ENCODE data around the gene UBA7. TPM values are rescaled to one million over a fixed set of nuclear protein-coding genes. Genes with fewer than 3 reads are reported as not detected.

UBA7 gene
- polyA plus RNA-seq, 4 donors, result 34.5 to 87.7 (median 45.3) TPM

Other genes starting within 250 kb of the UBA7 start
- gene APEH, start 139.6 kb downstream of the UBA7 start, polyA plus RNA-seq (ENCODE audit: insufficient read length in 4 of 4), result 100 to 1,000 TPM in 3 of 4 donors, 10 to 100 TPM in 1; 76.0 to 158 (median 140) TPM
- 100 to 1,000 TPM in 2 of 4 donors, 10 to 100 TPM in 2; 33.6 to 347 (median 113) TPM for gene MST1, start 124.5 kb downstream of the UBA7 start, polyA plus RNA-seq (ENCODE audit: insufficient read length in 4 of 4)
- 10 to 100 TPM; 31.1 to 38.6 (median 34.9) TPM for gene RNF123, start 124.4 kb downstream of the UBA7 start, polyA plus RNA-seq (ENCODE audit: insufficient read length in 4 of 4)
- gene AMIGO3, start 94.3 kb downstream of the UBA7 start, polyA plus RNA-seq (ENCODE audit: insufficient read length in 4 of 4), result 1 to 10 TPM in 3 of 4 donors, under 1 TPM in 1; 0.83 to 1.7 (median 1.3) TPM
- gene GMPPB, start 90.0 kb downstream of the UBA7 start, polyA plus RNA-seq (ENCODE audit: insufficient read length in 4 of 4), result 10 to 100 TPM; 12.8 to 19.4 (median 14.1) TPM
- 10 to 100 TPM; 50.3 to 55.6 (median 51.6) TPM for gene IP6K1, start 27.4 kb downstream of the UBA7 start, polyA plus RNA-seq (ENCODE audit: insufficient read length in 4 of 4)
- under 1 TPM in 1 of 4 donors, not detected in 3; 0.12 TPM for gene CDHR4, start 14.1 kb downstream of the UBA7 start, polyA plus RNA-seq (ENCODE audit: insufficient read length in 4 of 4)
- gene INKA1, start 10.7 kb downstream of the UBA7 start, polyA plus RNA-seq (ENCODE audit: insufficient read length in 4 of 4), result 10 to 100 TPM in 3 of 4 donors, 1 to 10 TPM in 1; 8.9 to 16.7 (median 12.2) TPM
- 10 to 100 TPM in 3 of 4 donors, 1 to 10 TPM in 1; 7.6 to 11.8 (median 10.9) TPM for gene TRAIP, start 42.6 kb upstream of the UBA7 start, polyA plus RNA-seq (ENCODE audit: insufficient read length in 4 of 4)
- gene CAMKV, start 56.0 kb upstream of the UBA7 start, polyA plus RNA-seq (ENCODE audit: insufficient read length in 4 of 4), result under 1 TPM; 0.13 to 0.29 (median 0.19) TPM
- gene MST1R, start 89.9 kb upstream of the UBA7 start, polyA plus RNA-seq (ENCODE audit: insufficient read length in 4 of 4), result 1 to 10 TPM; 1.2 to 2.6 (median 1.8) TPM
- gene MON1A, start 115.9 kb upstream of the UBA7 start, polyA plus RNA-seq (ENCODE audit: insufficient read length in 4 of 4), result 1 to 10 TPM; 7.6 to 10.0 (median 8.1) TPM
- 100 to 1,000 TPM; 124 to 201 (median 133) TPM for gene RBM6, start 126.2 kb upstream of the UBA7 start, polyA plus RNA-seq (ENCODE audit: insufficient read length in 4 of 4)

Data from left renal pelvis (tissue), 4 donors.